Mesothelial cell of epicardium (in vitro differentiated cells): ENCODE measurements around the gene SH2D3A. TPM values are rescaled to one million over a fixed set of nuclear protein-coding genes. Genes with fewer than 3 reads are reported as not detected.

ENCODE experiments used
- DNase-seq, 2 experiments: peaks; one replicate each; pipeline ENCODE4 v3.0.0; 2021; ENCODE audit warnings: low spot score in 2 of 2; ENCODE audit not compliant: unreplicated experiment in 2 of 2
- H3K27ac Mint-ChIP-seq: 2 replicates; pipeline ENCODE4 v1.8.0; 2021; ENCODE audit warnings: mixed read lengths
- H3K27me3 Mint-ChIP-seq: 2 replicates; pipeline ENCODE4 v1.8.0; 2021; ENCODE audit warnings: low read depth, mixed read lengths
- H3K36me3 Mint-ChIP-seq: 2 replicates; pipeline ENCODE4 v1.8.0; 2021; ENCODE audit warnings: mixed read lengths
- H3K4me1 Mint-ChIP-seq: 2 replicates; pipeline ENCODE4 v1.8.0; 2021; ENCODE audit warnings: mixed read lengths
- H3K4me3 Mint-ChIP-seq: 2 replicates; pipeline ENCODE4 v1.8.0; 2021; ENCODE audit warnings: mild to moderate bottlenecking, moderate library complexity, mixed read lengths
- H3K9me3 Mint-ChIP-seq: 2 replicates; pipeline ENCODE4 v1.8.0; 2021; ENCODE audit warnings: mixed read lengths
- CTCF ChIP-seq: fragments of 200-600 bp; sonication (generic); IDR thresholded peaks from one replicate; pipeline ENCODE4 v1.5.0; 2021; ENCODE audit warnings: antibody characterized with exemption; ENCODE audit not compliant: unreplicated experiment
- total RNA-seq: library from RNA; stranded (reverse); gene quantifications from 3 replicates; pipeline ENCODE4 v1.2.1, GENCODE V29; 2021

Gene SH2D3A
- total RNA-seq, 1 donor from 2014 or later = 13.3 TPM

GRCh38 chr19:6713773-6714692, 53.2 kb downstream of the SH2D3A start:
- Mint-ChIP-seq H3K9me3 (no peaks in the 10 kb centered on the region), H3K36me3 (no peaks in the 10 kb centered on the region), H3K27me3 (peaks cover 47% of the 10 kb centered on the region), H3K27ac (no peak overlapping the region), H3K4me1 (no peaks in the 10 kb centered on the region), H3K4me3 (no peak overlapping the region)
- DNase-seq = no peak
- no peak for TF ChIP-seq CTCF

- no peak for DNase-seq
- TF ChIP-seq CTCF = no peak
- peaks cover 56% of the 10 kb centered on the region for H3K27me3 Mint-ChIP-seq
- H3K27ac Mint-ChIP-seq = no peak overlapping the region
- no peak overlapping the region for H3K4me3 Mint-ChIP-seq
- H3K9me3 Mint-ChIP-seq = no peaks in the 10 kb centered on the region
- no peaks in the 10 kb centered on the region for H3K36me3 Mint-ChIP-seq
- H3K4me1 Mint-ChIP-seq = no peaks in the 10 kb centered on the region
Measured at GRCh38 chr19:6712692-6713670, 54.3 kb downstream of the SH2D3A start.

- TF ChIP-seq CTCF = no peak
- Mint-ChIP-seq H3K36me3 (no peaks in the 10 kb centered on the region), H3K9me3 (no peaks in the 10 kb centered on the region), H3K4me3 (no peak overlapping the region), H3K27ac (no peak overlapping the region), H3K27me3 (peaks cover 58% of the 10 kb centered on the region), H3K4me1 (no peaks in the 10 kb centered on the region)
- DNase-seq = no peak
Measured at GRCh38 chr19:6712231-6712630, 55.0 kb downstream of the SH2D3A start.

GRCh38 chr19:6711605-6712004, 55.6 kb downstream of the SH2D3A start:
- Mint-ChIP-seq H3K4me3 (no peak overlapping the region), H3K27me3 (peaks cover 58% of the 10 kb centered on the region), H3K4me1 (no peaks in the 10 kb centered on the region), H3K9me3 (no peaks in the 10 kb centered on the region), H3K36me3 (no peaks in the 10 kb centered on the region), H3K27ac (no peak overlapping the region)
- no peak for DNase-seq
- no peak for TF ChIP-seq CTCF

GRCh38 chr19:6711078-6711361, 56.2 kb downstream of the SH2D3A start:
- Mint-ChIP-seq H3K36me3 (no peaks in the 10 kb centered on the region), H3K27ac (no peak overlapping the region), H3K4me1 (no peaks in the 10 kb centered on the region), H3K4me3 (no peak overlapping the region), H3K27me3 (peaks cover 58% of the 10 kb centered on the region), H3K9me3 (no peaks in the 10 kb centered on the region)
- DNase-seq = no peak
- no peak for TF ChIP-seq CTCF
